Nephron progenitor cell (in vitro differentiated cells): ENCODE data around the gene MAGEF1.
"Not testable (repeated sequence)": the region's sequence is repeated elsewhere in the genome, so short reads cannot be mapped to it uniquely, and the experiment has no call there.

Experiments
- DNase-seq: peaks from one replicate; pipeline ENCODE4 v3.0.0; 2021
- H3K27ac Mint-ChIP-seq: 2 replicates; pipeline ENCODE4 v1.8.0; 2021; ENCODE audit warnings: mild to moderate bottlenecking, moderate library complexity, mixed read lengths
- H3K27me3 Mint-ChIP-seq: 2 replicates; pipeline ENCODE4 v1.8.0; 2021; ENCODE audit warnings: mild to moderate bottlenecking, low read depth, mixed read lengths; ENCODE audit not compliant: poor library complexity
- H3K36me3 Mint-ChIP-seq: 2 replicates; pipeline ENCODE4 v1.8.0; 2021; ENCODE audit warnings: low read depth, mixed read lengths
- H3K4me1 Mint-ChIP-seq: 2 replicates; pipeline ENCODE4 v1.8.0; 2021; ENCODE audit warnings: mixed read lengths
- H3K4me3 Mint-ChIP-seq: 2 replicates; pipeline ENCODE4 v1.8.0; 2021; ENCODE audit warnings: mild to moderate bottlenecking, moderate library complexity, mixed read lengths
- H3K9me3 Mint-ChIP-seq: 2 replicates; pipeline ENCODE4 v1.8.0; 2021; ENCODE audit warnings: mild to moderate bottlenecking, moderate library complexity, mixed read lengths
- CTCF ChIP-seq: fragments of 200-600 bp; sonication (generic); IDR thresholded peaks from 2 replicates; pipeline ENCODE4 v1.5.0; 2021; ENCODE audit warnings: antibody characterized with exemption

MAGEF1 gene

GRCh38 chr3:184734903-184735701 is 23.2 kb upstream of the MAGEF1 start:
- no peak for TF ChIP-seq CTCF
- Mint-ChIP-seq H3K27ac (no peak overlapping the region), H3K27me3 (peaks cover 14% of the 10 kb centered on the region), H3K4me1 (peaks cover 71% of the 10 kb centered on the region), H3K36me3 (peaks cover 2% of the 10 kb centered on the region), H3K4me3 (no peak overlapping the region), H3K9me3 (no peaks in the 10 kb centered on the region)
- DNase-seq, result no peak

DNA sequence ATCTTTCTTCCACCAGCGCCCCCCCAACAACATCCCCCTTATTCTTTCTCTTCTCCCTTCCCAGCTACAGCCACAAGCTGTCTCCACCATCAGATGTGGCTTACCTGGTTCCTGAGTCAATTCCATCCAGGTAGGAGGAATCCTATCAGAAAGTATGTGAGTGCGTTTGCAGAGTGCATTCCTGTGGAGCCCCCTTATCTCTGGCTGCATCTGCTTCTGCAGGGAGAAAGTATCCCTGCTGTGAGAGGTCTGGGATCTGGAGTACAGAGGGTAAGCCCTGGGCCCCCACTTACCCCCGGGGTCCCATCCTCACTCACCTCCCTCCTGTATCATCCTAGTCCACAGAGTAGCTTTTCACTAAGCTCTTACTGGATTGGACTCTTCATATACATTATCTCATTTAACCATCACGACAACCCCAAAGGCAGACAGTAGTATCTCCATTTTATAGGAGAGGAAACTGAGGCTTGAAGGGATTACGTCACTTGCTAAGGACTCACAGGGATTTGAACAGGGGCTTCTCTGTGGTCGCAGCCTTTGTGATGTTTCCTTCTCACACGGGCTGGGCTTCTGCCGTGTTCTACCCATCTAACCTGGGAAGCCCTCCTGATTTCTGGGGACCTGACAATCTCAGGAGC is 22.2 kb upstream of the MAGEF1 start:
- no peak for DNase-seq
- H3K9me3 Mint-ChIP-seq, result no peaks in the 10 kb centered on the region
- no peak overlapping the region for H3K4me3 Mint-ChIP-seq
- peaks cover 3% of the 10 kb centered on the region for H3K36me3 Mint-ChIP-seq
- H3K27me3 Mint-ChIP-seq, result peaks cover 14% of the 10 kb centered on the region
- no peak overlapping the region for H3K27ac Mint-ChIP-seq
- no peak for TF ChIP-seq CTCF
- peaks cover 67% of the 10 kb centered on the region for H3K4me1 Mint-ChIP-seq

- Mint-ChIP-seq H3K4me1 (peaks cover 59% of the 10 kb centered on the region), H3K4me3 (no peak overlapping the region), H3K36me3 (peaks cover 3% of the 10 kb centered on the region), H3K27ac (no peak overlapping the region), H3K9me3 (no peaks in the 10 kb centered on the region), H3K27me3 (peaks cover 10% of the 10 kb centered on the region)
- no peak for DNase-seq
- TF ChIP-seq CTCF, result no peak
Measured at GRCh38 chr3:184733181-184733580, 21.3 kb upstream of the MAGEF1 start.

DNA sequence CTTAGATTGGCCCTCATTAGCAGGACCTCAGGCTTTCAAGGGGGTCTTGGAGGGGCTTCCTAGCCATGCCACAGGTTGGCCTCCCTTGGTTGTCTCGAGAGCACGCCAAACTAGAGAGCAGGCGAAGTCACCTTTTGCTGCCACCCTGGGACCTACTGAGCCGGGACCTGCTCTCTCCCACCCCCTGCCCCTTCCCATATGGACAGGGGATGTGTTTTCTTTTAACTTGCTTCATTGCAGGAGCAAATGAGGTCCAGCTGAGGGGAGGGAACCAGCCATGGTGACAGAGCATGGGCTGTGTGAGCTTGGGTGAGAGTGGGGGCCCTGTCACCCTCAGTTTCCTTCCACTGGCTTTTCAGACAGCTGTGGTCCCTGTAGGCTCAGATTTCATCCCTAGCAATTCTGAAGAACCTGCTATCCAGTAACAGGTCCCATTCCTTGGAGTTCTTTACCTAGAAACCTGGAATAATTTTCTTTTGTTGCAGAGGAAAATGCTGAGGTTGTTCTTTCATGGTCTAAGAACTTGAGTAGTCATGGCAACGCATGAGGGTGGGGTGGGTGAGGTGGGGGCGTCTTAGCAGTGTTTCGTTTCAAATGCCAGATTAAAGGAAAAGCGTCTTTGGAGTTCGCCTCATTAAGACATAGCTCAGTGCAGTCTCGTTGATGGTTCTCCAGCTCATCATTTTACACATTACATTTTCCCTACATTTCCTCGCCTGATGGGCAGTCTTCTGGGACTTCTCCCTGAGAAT is 20.1 kb upstream of the MAGEF1 start:
- no peak for TF ChIP-seq CTCF
- H3K4me3 Mint-ChIP-seq, result peak overlapping the region; percentile 54
- peaks cover 3% of the 10 kb centered on the region for H3K36me3 Mint-ChIP-seq
- no peaks in the 10 kb centered on the region for H3K9me3 Mint-ChIP-seq
- peak overlapping the region; percentile 30 for H3K27ac Mint-ChIP-seq
- no peak for DNase-seq
- peaks cover 10% of the 10 kb centered on the region for H3K27me3 Mint-ChIP-seq
- H3K4me1 Mint-ChIP-seq, result peaks cover 55% of the 10 kb centered on the region

DNA sequence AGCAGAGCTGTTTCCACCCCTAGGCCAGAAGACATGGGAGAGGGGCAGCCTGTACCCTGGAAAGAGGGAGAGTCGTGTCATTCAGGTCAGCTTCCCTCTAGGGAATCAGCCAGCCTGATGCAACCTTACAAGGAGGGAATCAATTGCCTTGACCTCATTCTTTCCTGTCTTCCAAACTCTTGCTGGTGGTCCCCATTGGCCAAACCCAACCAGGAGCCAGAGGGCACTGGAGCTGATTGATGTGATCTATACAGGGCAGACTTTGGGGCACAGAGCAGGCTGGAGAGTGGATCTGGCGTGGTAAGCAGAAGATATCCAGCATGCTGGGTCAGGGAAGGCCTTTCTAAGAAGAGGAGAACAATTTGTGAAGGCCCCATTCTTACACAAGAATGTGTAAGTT is 19.1 kb upstream of the MAGEF1 start:
- Mint-ChIP-seq H3K27me3 (peaks cover 10% of the 10 kb centered on the region), H3K9me3 (no peaks in the 10 kb centered on the region), H3K4me1 (peaks cover 61% of the 10 kb centered on the region), H3K27ac (no peak overlapping the region), H3K4me3 (peak overlapping the region; percentile 61), H3K36me3 (peaks cover 3% of the 10 kb centered on the region)
- DNase-seq, result no peak
- no peak for TF ChIP-seq CTCF

DNA sequence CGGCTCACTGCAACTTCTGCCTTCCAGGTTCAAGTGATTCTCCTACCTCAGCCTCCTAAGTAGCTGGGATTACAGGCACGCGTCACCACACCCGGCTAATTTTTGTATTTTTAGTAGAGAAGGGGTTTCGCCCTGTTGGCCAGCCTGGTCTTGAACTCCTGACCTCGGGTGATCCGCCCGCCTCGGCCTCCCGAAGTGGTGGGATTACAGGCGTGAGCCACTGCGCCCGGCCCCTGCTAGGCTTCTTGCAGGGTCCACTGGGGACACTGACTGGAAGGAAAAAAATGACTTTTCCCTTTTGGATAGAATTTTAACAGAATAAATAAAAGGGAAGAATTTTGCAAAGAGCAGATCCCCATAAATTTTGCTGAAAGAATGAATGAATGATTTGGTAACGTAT is 17.3 kb upstream of the MAGEF1 start:
- not testable (repeated sequence) for H3K27ac Mint-ChIP-seq, H3K4me3 Mint-ChIP-seq, H3K36me3 Mint-ChIP-seq, H3K27me3 Mint-ChIP-seq, DNase-seq, H3K9me3 Mint-ChIP-seq
- H3K4me1 Mint-ChIP-seq, result peaks cover 69% of the 10 kb centered on the region
